ENCODE measurements around the gene CDH10. TPM values are rescaled to one million over a fixed set of nuclear protein-coding genes. Genes with fewer than 3 reads are reported as not detected.

Gene CDH10
- polyA plus RNA-seq, 1 experiment, result 0.02 TPM

DNA sequence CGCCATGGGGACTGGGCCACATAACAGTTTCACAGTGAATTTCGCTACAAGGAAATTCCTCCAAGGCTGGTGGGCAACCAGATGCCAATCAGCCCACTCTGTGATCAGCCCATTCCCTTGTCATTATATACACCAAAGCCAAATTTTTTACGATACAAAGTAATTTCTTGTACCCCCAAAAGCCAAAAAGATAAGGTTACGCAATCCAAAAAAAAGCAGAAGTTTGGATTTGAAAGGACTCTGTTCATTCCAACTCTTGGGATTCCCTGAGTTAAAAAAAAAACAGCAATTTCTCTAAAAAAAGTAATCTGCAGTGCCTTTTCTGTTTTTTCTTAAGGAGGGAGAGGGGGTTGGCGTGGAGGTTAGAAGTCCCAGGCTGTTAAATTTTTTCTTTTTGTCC lies 166.8 kb downstream of the CDH10 start:
- H3K27me3 ChIP-seq (ENCODE audit: control insufficient read depth, insufficient read depth, low read length), result no peaks in the 10 kb centered on the region
- no peak for DNase-seq (ENCODE audit: low read depth)
- ChIA-PET CTCF (interaction anchor here (0.5 kb wide), 1 partner anchor 37 kb away, joined by 3 read pairs; no protein-coding TSS in a partner anchor), POLR2A (no interaction called here)
- TF ChIP-seq, protein P1, sequence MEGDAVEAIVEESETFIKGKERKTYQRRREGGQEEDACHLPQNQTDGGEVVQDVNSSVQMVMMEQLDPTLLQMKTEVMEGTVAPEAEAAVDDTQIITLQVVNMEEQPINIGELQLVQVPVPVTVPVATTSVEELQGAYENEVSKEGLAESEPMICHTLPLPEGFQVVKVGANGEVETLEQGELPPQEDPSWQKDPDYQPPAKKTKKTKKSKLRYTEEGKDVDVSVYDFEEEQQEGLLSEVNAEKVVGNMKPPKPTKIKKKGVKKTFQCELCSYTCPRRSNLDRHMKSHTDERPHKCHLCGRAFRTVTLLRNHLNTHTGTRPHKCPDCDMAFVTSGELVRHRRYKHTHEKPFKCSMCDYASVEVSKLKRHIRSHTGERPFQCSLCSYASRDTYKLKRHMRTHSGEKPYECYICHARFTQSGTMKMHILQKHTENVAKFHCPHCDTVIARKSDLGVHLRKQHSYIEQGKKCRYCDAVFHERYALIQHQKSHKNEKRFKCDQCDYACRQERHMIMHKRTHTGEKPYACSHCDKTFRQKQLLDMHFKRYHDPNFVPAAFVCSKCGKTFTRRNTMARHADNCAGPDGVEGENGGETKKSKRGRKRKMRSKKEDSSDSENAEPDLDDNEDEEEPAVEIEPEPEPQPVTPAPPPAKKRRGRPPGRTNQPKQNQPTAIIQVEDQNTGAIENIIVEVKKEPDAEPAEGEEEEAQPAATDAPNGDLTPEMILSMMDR (IDR thresholded peaks at IDR 0.05; ENCODE audit: insufficient read depth, low read depth, low read length), result no peak
- no peaks in the 10 kb centered on the region for H3K36me3 ChIP-seq (ENCODE audit: control insufficient read depth, insufficient read depth, low read length)
- H3K4me3 ChIP-seq (ENCODE audit: low read depth, low read length), result no peak overlapping the region

- TF ChIP-seq, protein P1 (IDR thresholded peaks at IDR 0.05; ENCODE audit: insufficient read depth, low read depth, low read length), result no peak
- ChIA-PET POLR2A (no interaction called here), CTCF (no interaction called here)
- Histone ChIP-seq H3K36me3 (ENCODE audit: control insufficient read depth, insufficient read depth, low read length) (no peaks in the 10 kb centered on the region), H3K27me3 (ENCODE audit: control insufficient read depth, insufficient read depth, low read length) (no peaks in the 10 kb centered on the region), H3K4me3 (ENCODE audit: low read depth, low read length) (no peak overlapping the region)
- no peak for DNase-seq (ENCODE audit: low read depth)
Observed at GRCh38 chr5:24475101-24475500, 169.7 kb downstream of the CDH10 start.

- CTCF ChIA-PET, result no interaction called here
Observed at GRCh38 chr5:24474685-24475084, 170.1 kb downstream of the CDH10 start.

DNA sequence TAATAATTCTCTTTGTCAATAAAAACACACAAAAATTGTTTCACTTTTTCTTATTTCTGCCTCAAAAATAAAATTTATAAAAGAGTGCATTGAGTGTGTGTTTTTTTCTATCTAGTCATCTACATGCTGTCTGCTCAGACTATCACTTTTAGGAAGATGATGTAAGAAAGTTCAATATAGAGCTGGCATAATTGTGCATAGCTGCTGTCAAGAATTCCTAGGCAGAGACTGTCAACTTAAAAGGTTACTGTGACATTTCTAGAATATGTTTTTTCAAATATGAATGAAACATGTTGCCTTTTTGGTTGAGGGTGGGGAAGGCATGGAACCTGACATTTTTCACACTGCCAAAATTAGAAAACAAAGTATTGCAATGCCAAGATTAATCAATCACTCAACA lies 172.3 kb downstream of the CDH10 start:
- CTCF ChIA-PET, result no interaction called here
- POLR2A ChIA-PET, result no interaction called here

More at GRCh38 chr5:24474685-24475084, 170.1 kb downstream of the CDH10 start:
- TF ChIP-seq, protein P1 (IDR thresholded peaks at IDR 0.05; ENCODE audit: insufficient read depth, low read depth, low read length), result no peak
- no peak for DNase-seq (ENCODE audit: low read depth)
- no peak overlapping the region for H3K4me3 ChIP-seq (ENCODE audit: low read depth, low read length)
- POLR2A ChIA-PET, result no interaction called here
- H3K36me3 ChIP-seq (ENCODE audit: control insufficient read depth, insufficient read depth, low read length), result no peaks in the 10 kb centered on the region
- H3K27me3 ChIP-seq (ENCODE audit: control insufficient read depth, insufficient read depth, low read length), result no peaks in the 10 kb centered on the region

GRCh38 chr5:24444414-24444813 lies 200.4 kb downstream of the CDH10 start:
- CTCF ChIA-PET, result no interaction called here
- Histone ChIP-seq H3K27me3 (ENCODE audit: control insufficient read depth, insufficient read depth, low read length) (no peaks in the 10 kb centered on the region), H3K4me3 (ENCODE audit: low read depth, low read length) (no peak overlapping the region), H3K36me3 (ENCODE audit: control insufficient read depth, insufficient read depth, low read length) (no peaks in the 10 kb centered on the region)
- no peak for DNase-seq (ENCODE audit: low read depth)
- TF ChIP-seq, protein P1 (IDR thresholded peaks at IDR 0.05; ENCODE audit: insufficient read depth, low read depth, low read length), result no peak
- POLR2A ChIA-PET, result no interaction called here

More for the DNA sequence above, 172.3 kb downstream of the CDH10 start:
- Histone ChIP-seq H3K4me3 (ENCODE audit: low read depth, low read length) (no peak overlapping the region), H3K36me3 (ENCODE audit: control insufficient read depth, insufficient read depth, low read length) (no peaks in the 10 kb centered on the region), H3K27me3 (ENCODE audit: control insufficient read depth, insufficient read depth, low read length) (no peaks in the 10 kb centered on the region)
- TF ChIP-seq, protein P1 (IDR thresholded peaks at IDR 0.05; ENCODE audit: insufficient read depth, low read depth, low read length), result no peak
- DNase-seq (ENCODE audit: low read depth), result no peak
